H1 (cell line): Measurements from ENCODE around the gene CASD1.

ENCODE experiments used
- BACH1 ChIP-seq: IDR thresholded peaks from 2 replicates; pipeline ENCODE4 v1.6.1; 2012; ENCODE audit warnings: low read length, improper control_type of control experiment
- CTCF ChIP-seq, 3 experiments: IDR thresholded peaks; 1 replicate in 2 of 3; 2 replicates in 1 of 3; pipeline versions ENCODE4 v1.5.1 to v1.6.1; 2011; ENCODE audit warnings: low read length in 3 of 3, mild to moderate bottlenecking in 3 of 3, inconsistent platforms in 2 of 3, low read depth in 1 of 3, moderate library complexity in 1 of 3; ENCODE audit not compliant: insufficient read depth in 1 of 3; ENCODE audit errors: control extremely low read depth in 1 of 3
- EZH2 ChIP-seq: fragments of 200-600 bp; sonication (generic); IDR thresholded peaks from 2 replicates; pipeline ENCODE4 v1.7.1; 2012; ENCODE audit warnings: low read depth, mild to moderate bottlenecking, moderate library complexity, low read length, inconsistent platforms; ENCODE audit not compliant: severe bottlenecking
- POLR2A ChIP-seq, 2 experiments: IDR thresholded peaks; 1 replicate in 1 of 2; 2 replicates in 1 of 2; pipeline ENCODE4 v1.6.1; 2011; ENCODE audit warnings: low read depth in 2 of 2, low read length in 2 of 2, mild to moderate bottlenecking in 2 of 2; ENCODE audit errors: control extremely low read depth in 1 of 2
- POLR2AphosphoS5 ChIP-seq: IDR thresholded peaks from 2 replicates; pipeline ENCODE4 v1.6.1; 2011; ENCODE audit warnings: low read depth, low read length
- RAD21 ChIP-seq, 2 experiments: IDR thresholded peaks in 1 of 2; conservative IDR thresholded peaks in 1 of 2; 2 replicates each; pipeline ENCODE4 v1.6.1; 2011; ENCODE audit warnings: low read depth in 2 of 2, low read length in 2 of 2, improper control_type of control experiment in 1 of 2, inconsistent platforms in 1 of 2, mild to moderate bottlenecking in 1 of 2, moderate library complexity in 1 of 2
- ZNF274 ChIP-seq: IDR thresholded peaks from 2 replicates; pipeline ENCODE4 v1.7.0; 2012; ENCODE audit warnings: low read length, borderline replicate concordance; ENCODE audit errors: extremely low read depth

GRCh38 chr7:94532676-94533075, 23.1 kb downstream of the CASD1 start:
- TF ChIP-seq POLR2AphosphoS5 (no peak), RAD21 (IDR thresholded peaks at IDR 0.05 in 1 of 2, conservative IDR thresholded peaks at IDR 0.05 in 1 of 2; ENCODE audit: low read depth in 2 of 2, low read length in 2 of 2) (no peak), ZNF274 (no peak), BACH1 (no peak), EZH2 (no peak), CTCF (IDR thresholded peaks at IDR 0.05; ENCODE audit: control extremely low read depth in 1 of 3, insufficient read depth in 1 of 3, low read depth in 1 of 3, low read length in 3 of 3) (no peak), POLR2A (IDR thresholded peaks at IDR 0.05; ENCODE audit: control extremely low read depth in 1 of 2, low read depth in 2 of 2, low read length in 2 of 2) (no peak)
